ENCODE measurements around the gene SLC5A11.
"Not testable (repeated sequence)": the region's sequence is repeated elsewhere in the genome, so short reads cannot be mapped to it uniquely, and the experiment has no call there.

Gene SLC5A11

GRCh38 chr16:24846548-24847357 is 990 bp downstream of the SLC5A11 start:
- no peak for TF ChIP-seq ZNF274 (IDR thresholded peaks at IDR 0.05; ENCODE audit: low read depth, low read length)

GRCh38 chr16:24847358-24847664 is 1.5 kb downstream of the SLC5A11 start:
- TF ChIP-seq ZNF274 (IDR thresholded peaks at IDR 0.05; ENCODE audit: low read depth, low read length), result no peak
- no peak overlapping the region for H3K4me3 ChIP-seq (ENCODE audit: low read length)

More at GRCh38 chr16:24846548-24847357, 990 bp downstream of the SLC5A11 start:
- H3K4me3 ChIP-seq (ENCODE audit: low read length), result no peak overlapping the region

GRCh38 chr16:24848065-24848464 is 2.3 kb downstream of the SLC5A11 start:
- H3K4me3 ChIP-seq (ENCODE audit: low read length), result no peak overlapping the region
- TF ChIP-seq ZNF274 (IDR thresholded peaks at IDR 0.05; ENCODE audit: low read depth, low read length), result no peak

GRCh38 chr16:24849641-24850040 is 3.9 kb downstream of the SLC5A11 start:
- TF ChIP-seq ZNF274 (IDR thresholded peaks at IDR 0.05; ENCODE audit: low read depth, low read length), result no peak
- no peak overlapping the region for H3K4me3 ChIP-seq (ENCODE audit: low read length)

- no peak for TF ChIP-seq ZNF274 (IDR thresholded peaks at IDR 0.05; ENCODE audit: low read depth, low read length)
- H3K4me3 ChIP-seq (ENCODE audit: low read length), result no peak overlapping the region
These were observed 4.7 kb downstream of the SLC5A11 start for GRCh38 chr16:24850289-24850938.

- no peak for TF ChIP-seq ZNF274 (IDR thresholded peaks at IDR 0.05; ENCODE audit: low read depth, low read length)
- H3K4me3 ChIP-seq (ENCODE audit: low read length), result no peak overlapping the region
These were observed 5.9 kb downstream of the SLC5A11 start for GRCh38 chr16:24851700-24852099.

GRCh38 chr16:24852281-24852721 is 6.5 kb downstream of the SLC5A11 start:
- TF ChIP-seq ZNF274 (IDR thresholded peaks at IDR 0.05; ENCODE audit: low read depth, low read length), result no peak
- no peak overlapping the region for H3K4me3 ChIP-seq (ENCODE audit: low read length)

- no peak for TF ChIP-seq ZNF274 (IDR thresholded peaks at IDR 0.05; ENCODE audit: low read depth, low read length)
- H3K4me3 ChIP-seq (ENCODE audit: low read length), result no peak overlapping the region
These were observed 7.5 kb downstream of the SLC5A11 start for GRCh38 chr16:24853169-24853824.

GRCh38 chr16:24853830-24854229 is 8.1 kb downstream of the SLC5A11 start:
- H3K4me3 ChIP-seq (ENCODE audit: low read length), result no peak overlapping the region

GRCh38 chr16:24854607-24855171 is 8.9 kb downstream of the SLC5A11 start:
- no peak overlapping the region for H3K4me3 ChIP-seq (ENCODE audit: low read length)
- no peak for TF ChIP-seq ZNF274 (IDR thresholded peaks at IDR 0.05; ENCODE audit: low read depth, low read length)

More at GRCh38 chr16:24853830-24854229, 8.1 kb downstream of the SLC5A11 start:
- TF ChIP-seq ZNF274 (IDR thresholded peaks at IDR 0.05; ENCODE audit: low read depth, low read length), result no peak

- no peak for TF ChIP-seq ZNF274 (IDR thresholded peaks at IDR 0.05; ENCODE audit: low read depth, low read length)
- no peak overlapping the region for H3K4me3 ChIP-seq (ENCODE audit: low read length)
These were observed 9.9 kb downstream of the SLC5A11 start for GRCh38 chr16:24855678-24856077.

- not testable (repeated sequence) for H3K4me3 ChIP-seq (ENCODE audit: low read length)
These were observed 11.1 kb downstream of the SLC5A11 start for GRCh38 chr16:24856871-24857270.

GRCh38 chr16:24858219-24859041 is 12.7 kb downstream of the SLC5A11 start:
- H3K4me3 ChIP-seq (ENCODE audit: low read length), result no peak overlapping the region
- no peak for TF ChIP-seq ZNF274 (IDR thresholded peaks at IDR 0.05; ENCODE audit: low read depth, low read length)

- TF ChIP-seq ZNF274 (IDR thresholded peaks at IDR 0.05; ENCODE audit: low read depth, low read length), result no peak
- H3K4me3 ChIP-seq (ENCODE audit: low read length), result no peak overlapping the region
These were observed 15.7 kb downstream of the SLC5A11 start for GRCh38 chr16:24861461-24861860.
